Measurements from ENCODE around the gene PWP2.
"Not testable (repeated sequence)": the region's sequence is repeated elsewhere in the genome, so short reads cannot be mapped to it uniquely, and the experiment has no call there.

PWP2 gene

GRCh38 chr21:44159349-44160297 is 52.4 kb downstream of the PWP2 start:
- H3K27me3 ChIP-seq (ENCODE audit: insufficient read depth, low read depth); H3K4me1 ChIP-seq (ENCODE audit: low read depth, poor library complexity, severe bottlenecking); H4K20me1 ChIP-seq (ENCODE audit: insufficient read depth); H3K9ac ChIP-seq; H3K36me3 ChIP-seq (ENCODE audit: insufficient read depth); H2AFZ ChIP-seq (ENCODE audit: low read depth); H3K79me2 ChIP-seq (ENCODE audit: insufficient read depth, low read depth); H3K4me2 ChIP-seq; H3K4me3 ChIP-seq (IDR thresholded peaks at IDR 0.05; ENCODE audit: insufficient read depth, low read depth, low read length); H3K27ac ChIP-seq: not testable (repeated sequence)

GRCh38 chr21:44160298-44160672 is 53.1 kb downstream of the PWP2 start:
- H3K9ac ChIP-seq; H3K27me3 ChIP-seq (ENCODE audit: insufficient read depth, low read depth); H3K4me3 ChIP-seq (IDR thresholded peaks at IDR 0.05; ENCODE audit: insufficient read depth, low read depth, low read length); H3K36me3 ChIP-seq (ENCODE audit: insufficient read depth); H2AFZ ChIP-seq (ENCODE audit: low read depth); H3K4me1 ChIP-seq (ENCODE audit: low read depth, poor library complexity, severe bottlenecking); H3K79me2 ChIP-seq (ENCODE audit: insufficient read depth, low read depth); H3K27ac ChIP-seq; H4K20me1 ChIP-seq (ENCODE audit: insufficient read depth); H3K4me2 ChIP-seq: not testable (repeated sequence)

GRCh38 chr21:44160821-44161220 is 53.6 kb downstream of the PWP2 start:
- not testable (repeated sequence) for H3K4me1 ChIP-seq (ENCODE audit: low read depth, poor library complexity, severe bottlenecking); H3K4me2 ChIP-seq

GRCh38 chr21:44163167-44163653 is 56.0 kb downstream of the PWP2 start:
- not testable (repeated sequence) for H3K4me2 ChIP-seq; H3K4me1 ChIP-seq (ENCODE audit: low read depth, poor library complexity, severe bottlenecking); H3K79me2 ChIP-seq (ENCODE audit: insufficient read depth, low read depth); H2AFZ ChIP-seq (ENCODE audit: low read depth); H3K4me3 ChIP-seq (IDR thresholded peaks at IDR 0.05; ENCODE audit: insufficient read depth, low read depth, low read length); H3K27ac ChIP-seq; H3K27me3 ChIP-seq (ENCODE audit: insufficient read depth, low read depth); H4K20me1 ChIP-seq (ENCODE audit: insufficient read depth); H3K9ac ChIP-seq; H3K36me3 ChIP-seq (ENCODE audit: insufficient read depth)

More at GRCh38 chr21:44160821-44161220, 53.6 kb downstream of the PWP2 start:
- not testable (repeated sequence) for H3K4me3 ChIP-seq (IDR thresholded peaks at IDR 0.05; ENCODE audit: insufficient read depth, low read depth, low read length); H4K20me1 ChIP-seq (ENCODE audit: insufficient read depth); H3K79me2 ChIP-seq (ENCODE audit: insufficient read depth, low read depth); H2AFZ ChIP-seq (ENCODE audit: low read depth); H3K36me3 ChIP-seq (ENCODE audit: insufficient read depth); H3K27ac ChIP-seq; H3K27me3 ChIP-seq (ENCODE audit: insufficient read depth, low read depth); H3K9ac ChIP-seq

- H3K4me1 ChIP-seq (ENCODE audit: low read depth, poor library complexity, severe bottlenecking); H4K20me1 ChIP-seq (ENCODE audit: insufficient read depth); H3K4me2 ChIP-seq; H3K27me3 ChIP-seq (ENCODE audit: insufficient read depth, low read depth); H3K36me3 ChIP-seq (ENCODE audit: insufficient read depth); H2AFZ ChIP-seq (ENCODE audit: low read depth); H3K4me3 ChIP-seq (IDR thresholded peaks at IDR 0.05; ENCODE audit: insufficient read depth, low read depth, low read length); H3K9ac ChIP-seq; H3K27ac ChIP-seq; H3K79me2 ChIP-seq (ENCODE audit: insufficient read depth, low read depth): not testable (repeated sequence)
These were observed 58.7 kb downstream of the PWP2 start for GRCh38 chr21:44165933-44166332.

GRCh38 chr21:44167527-44167926 is 60.3 kb downstream of the PWP2 start:
- H2AFZ ChIP-seq (ENCODE audit: low read depth); H3K27me3 ChIP-seq (ENCODE audit: insufficient read depth, low read depth); H3K9ac ChIP-seq; H3K36me3 ChIP-seq (ENCODE audit: insufficient read depth); H3K4me1 ChIP-seq (ENCODE audit: low read depth, poor library complexity, severe bottlenecking); H3K4me3 ChIP-seq (IDR thresholded peaks at IDR 0.05; ENCODE audit: insufficient read depth, low read depth, low read length); H3K4me2 ChIP-seq; H3K79me2 ChIP-seq (ENCODE audit: insufficient read depth, low read depth); H4K20me1 ChIP-seq (ENCODE audit: insufficient read depth); H3K27ac ChIP-seq: not testable (repeated sequence)

GRCh38 chr21:44170326-44170725 is 63.1 kb downstream of the PWP2 start:
- H3K4me3 ChIP-seq (IDR thresholded peaks at IDR 0.05; ENCODE audit: insufficient read depth, low read depth, low read length); H3K27ac ChIP-seq; H3K36me3 ChIP-seq (ENCODE audit: insufficient read depth); H2AFZ ChIP-seq (ENCODE audit: low read depth); H3K4me2 ChIP-seq; H3K27me3 ChIP-seq (ENCODE audit: insufficient read depth, low read depth); H3K79me2 ChIP-seq (ENCODE audit: insufficient read depth, low read depth); H3K4me1 ChIP-seq (ENCODE audit: low read depth, poor library complexity, severe bottlenecking); H4K20me1 ChIP-seq (ENCODE audit: insufficient read depth); H3K9ac ChIP-seq: not testable (repeated sequence)

GRCh38 chr21:44170863-44171262 is 63.7 kb downstream of the PWP2 start:
- not testable (repeated sequence) for H3K4me1 ChIP-seq (ENCODE audit: low read depth, poor library complexity, severe bottlenecking); H4K20me1 ChIP-seq (ENCODE audit: insufficient read depth); H3K36me3 ChIP-seq (ENCODE audit: insufficient read depth); H3K27ac ChIP-seq; H3K4me3 ChIP-seq (IDR thresholded peaks at IDR 0.05; ENCODE audit: insufficient read depth, low read depth, low read length); H3K4me2 ChIP-seq; H3K27me3 ChIP-seq (ENCODE audit: insufficient read depth, low read depth); H3K9ac ChIP-seq; H3K79me2 ChIP-seq (ENCODE audit: insufficient read depth, low read depth); H2AFZ ChIP-seq (ENCODE audit: low read depth)

- not testable (repeated sequence) for H3K4me2 ChIP-seq; H3K36me3 ChIP-seq (ENCODE audit: insufficient read depth); H3K4me1 ChIP-seq (ENCODE audit: low read depth, poor library complexity, severe bottlenecking); H4K20me1 ChIP-seq (ENCODE audit: insufficient read depth); H3K4me3 ChIP-seq (IDR thresholded peaks at IDR 0.05; ENCODE audit: insufficient read depth, low read depth, low read length); H3K79me2 ChIP-seq (ENCODE audit: insufficient read depth, low read depth); H2AFZ ChIP-seq (ENCODE audit: low read depth); H3K9ac ChIP-seq; H3K27me3 ChIP-seq (ENCODE audit: insufficient read depth, low read depth); H3K27ac ChIP-seq
These were observed 64.9 kb downstream of the PWP2 start for GRCh38 chr21:44171962-44172572.

- H3K4me3 ChIP-seq (IDR thresholded peaks at IDR 0.05; ENCODE audit: insufficient read depth, low read depth, low read length); H3K4me2 ChIP-seq; H3K27ac ChIP-seq; H3K27me3 ChIP-seq (ENCODE audit: insufficient read depth, low read depth); H3K4me1 ChIP-seq (ENCODE audit: low read depth, poor library complexity, severe bottlenecking); H3K9ac ChIP-seq; H2AFZ ChIP-seq (ENCODE audit: low read depth); H4K20me1 ChIP-seq (ENCODE audit: insufficient read depth); H3K79me2 ChIP-seq (ENCODE audit: insufficient read depth, low read depth); H3K36me3 ChIP-seq (ENCODE audit: insufficient read depth): not testable (repeated sequence)
These were observed 65.5 kb downstream of the PWP2 start for GRCh38 chr21:44172741-44173140.
